HG03135 (cell line): Measurements from ENCODE around the gene BMPR1B.

Source experiments
- ATAC-seq: cut with Tn5 transposase; IDR thresholded peaks from one replicate; pipeline ENCODE4 v1.9.1; 2021; ENCODE audit warnings: mild to moderate bottlenecking, moderate library complexity; ENCODE audit not compliant: unreplicated experiment

Gene BMPR1B

GRCh38 chr4:95180531-95181242 is 422.9 kb downstream of the BMPR1B start:
- no peak for ATAC-seq

GRCh38 chr4:95181243-95181995 is 423.7 kb downstream of the BMPR1B start:
- ATAC-seq = no peak

- ATAC-seq = no peak
These were observed 424.2 kb downstream of the BMPR1B start for GRCh38 chr4:95181996-95182306.

- ATAC-seq = no peak
These were observed 426.1 kb downstream of the BMPR1B start for GRCh38 chr4:95183656-95184408.

- no peak for ATAC-seq
These were observed 428.9 kb downstream of the BMPR1B start for GRCh38 chr4:95186666-95187065.

GRCh38 chr4:95188701-95189370 is 431.1 kb downstream of the BMPR1B start:
- no peak for ATAC-seq

- ATAC-seq = no peak
These were observed 433.1 kb downstream of the BMPR1B start for GRCh38 chr4:95190751-95191436.

GRCh38 chr4:95191537-95191936 is 433.8 kb downstream of the BMPR1B start:
- no peak for ATAC-seq

GRCh38 chr4:95193391-95194224 is 435.9 kb downstream of the BMPR1B start:
- no peak for ATAC-seq

- ATAC-seq = no peak
These were observed 439.6 kb downstream of the BMPR1B start for GRCh38 chr4:95197353-95197752.

- ATAC-seq = no peak
These were observed 441.2 kb downstream of the BMPR1B start for GRCh38 chr4:95198961-95199360.

GRCh38 chr4:95204267-95204844 is 446.6 kb downstream of the BMPR1B start:
- ATAC-seq = no peak

- ATAC-seq = no peak
These were observed 447.1 kb downstream of the BMPR1B start for GRCh38 chr4:95204873-95205272.
